ENCODE measurements around the gene LRMDA.

The LRMDA gene

DNA sequence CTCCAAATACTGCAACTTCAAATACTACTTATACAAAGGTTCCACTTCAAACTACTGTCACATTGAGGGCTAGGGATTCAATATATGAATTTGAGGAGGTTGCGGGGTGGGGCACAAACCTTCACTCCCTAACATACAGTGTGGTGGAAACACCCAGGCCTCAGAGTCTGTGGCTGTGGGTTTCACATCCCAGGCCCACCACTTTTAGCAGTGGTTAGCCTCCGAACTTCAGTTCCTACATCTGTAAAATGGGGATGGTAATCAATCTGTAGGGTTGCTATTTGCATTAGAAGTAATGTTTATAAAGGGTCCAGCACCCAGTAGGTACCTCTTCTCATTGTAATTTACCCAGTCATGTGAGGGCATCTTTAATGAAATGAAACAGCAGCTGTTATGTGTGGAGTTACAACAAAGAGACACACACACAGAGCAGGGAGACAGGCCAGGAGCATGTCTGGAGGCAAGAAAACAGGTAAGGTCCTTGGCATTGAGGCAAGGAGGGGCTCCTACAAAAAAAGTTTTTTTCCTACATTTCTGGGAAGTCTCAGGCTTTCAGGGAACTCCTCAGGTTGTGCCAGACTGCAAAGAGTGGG, 570.9 kb downstream of the LRMDA start:
- H3K36me3 ChIP-seq (ENCODE audit: insufficient read depth, low read length): no peaks in the 10 kb centered on the region
- no peak overlapping the region for H2AFZ ChIP-seq (ENCODE audit: low read depth, low read length)
- no peaks in the 10 kb centered on the region for H3K9me3 ChIP-seq (ENCODE audit: low read length)
- no peak overlapping the region for H3K4me3 ChIP-seq (ENCODE audit: low read length)
- no peaks in the 10 kb centered on the region for H3K27me3 ChIP-seq (ENCODE audit: insufficient read depth, low read length)
- H3K4me1 ChIP-seq (ENCODE audit: insufficient read depth, low read length): peaks cover 9% of the 10 kb centered on the region

DNA sequence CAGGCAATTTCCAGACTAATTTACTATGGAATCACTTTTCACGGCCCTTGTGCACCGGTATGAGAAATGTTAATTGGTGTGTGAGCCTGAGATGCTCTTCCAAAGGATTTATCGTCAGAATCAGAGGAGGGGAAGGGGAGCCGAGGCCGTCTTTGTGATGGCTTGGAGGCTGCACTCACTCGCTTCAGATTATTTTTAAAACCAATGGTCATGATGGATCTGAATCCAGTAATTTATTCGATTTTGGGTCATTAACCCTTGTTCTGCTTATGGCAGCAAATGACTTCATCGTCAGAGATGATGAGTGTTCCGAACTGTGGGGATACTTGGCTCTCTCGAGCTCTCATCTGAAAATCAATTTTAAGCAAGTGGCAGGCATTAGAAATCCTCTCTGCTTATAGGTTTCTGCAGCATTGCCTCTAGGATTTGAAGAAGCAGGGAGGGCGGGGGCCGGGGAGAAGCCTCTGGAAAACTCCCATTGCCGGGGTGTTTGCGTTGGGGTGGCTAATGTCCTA, 576.3 kb downstream of the LRMDA start:
- no peak overlapping the region for H3K4me3 ChIP-seq (ENCODE audit: low read length)
- no peaks in the 10 kb centered on the region for H3K27me3 ChIP-seq (ENCODE audit: insufficient read depth, low read length)
- H2AFZ ChIP-seq (ENCODE audit: low read depth, low read length): no peak overlapping the region
- peaks cover 12% of the 10 kb centered on the region for H3K4me1 ChIP-seq (ENCODE audit: insufficient read depth, low read length)
- no peaks in the 10 kb centered on the region for H3K36me3 ChIP-seq (ENCODE audit: insufficient read depth, low read length)
- no peaks in the 10 kb centered on the region for H3K9me3 ChIP-seq (ENCODE audit: low read length)

DNA sequence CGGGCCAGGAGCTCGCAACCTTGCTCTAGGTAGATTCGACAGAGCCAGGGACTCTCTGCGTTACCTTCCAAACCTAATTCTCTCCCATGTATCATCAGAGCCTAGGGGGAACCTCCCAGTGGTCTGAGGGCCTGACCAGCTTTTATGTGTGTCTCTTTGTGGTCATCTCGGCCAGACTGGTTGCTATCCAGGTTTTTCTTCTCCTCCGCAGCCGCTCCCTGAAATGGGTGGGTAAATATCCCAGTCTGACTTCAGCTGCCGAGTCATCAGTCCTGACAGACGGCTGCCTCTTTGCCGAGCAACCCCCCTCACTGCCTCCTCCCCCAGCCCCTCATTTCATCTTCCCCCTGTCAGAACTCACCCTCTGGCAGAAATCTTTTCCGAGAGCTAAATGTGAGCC, 578.1 kb downstream of the LRMDA start:
- H3K27me3 ChIP-seq (ENCODE audit: insufficient read depth, low read length): no peaks in the 10 kb centered on the region

DNA sequence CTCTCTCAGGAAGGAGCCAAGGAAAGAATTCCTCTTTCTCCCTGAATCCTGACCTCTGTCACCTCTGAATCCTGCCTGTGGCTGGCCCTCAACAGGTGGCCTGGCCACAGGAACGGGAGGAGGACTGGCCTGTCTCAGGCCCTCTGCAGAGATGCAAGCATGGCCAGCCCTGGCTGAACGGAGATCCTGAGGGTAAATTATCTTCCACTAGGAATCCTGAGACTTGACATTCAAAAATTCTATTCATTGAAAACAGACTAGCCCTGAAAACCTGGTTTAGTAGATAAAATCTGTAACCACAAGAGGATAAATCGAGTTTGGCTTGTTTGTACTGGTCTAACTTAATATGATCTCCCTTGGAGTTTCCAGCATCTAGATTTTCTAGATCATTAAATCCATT, 579.3 kb downstream of the LRMDA start:
- H3K4me3 ChIP-seq (ENCODE audit: low read length): no peak overlapping the region
- no peaks in the 10 kb centered on the region for H3K27me3 ChIP-seq (ENCODE audit: insufficient read depth, low read length)
- peaks cover 12% of the 10 kb centered on the region for H3K4me1 ChIP-seq (ENCODE audit: insufficient read depth, low read length)

More for the DNA sequence above, 578.1 kb downstream of the LRMDA start:
- H3K9me3 ChIP-seq (ENCODE audit: low read length): no peaks in the 10 kb centered on the region
- no peak overlapping the region for H2AFZ ChIP-seq (ENCODE audit: low read depth, low read length)
- H3K4me3 ChIP-seq (ENCODE audit: low read length): no peak overlapping the region
- no peaks in the 10 kb centered on the region for H3K36me3 ChIP-seq (ENCODE audit: insufficient read depth, low read length)
- H3K4me1 ChIP-seq (ENCODE audit: insufficient read depth, low read length): peaks cover 12% of the 10 kb centered on the region

DNA sequence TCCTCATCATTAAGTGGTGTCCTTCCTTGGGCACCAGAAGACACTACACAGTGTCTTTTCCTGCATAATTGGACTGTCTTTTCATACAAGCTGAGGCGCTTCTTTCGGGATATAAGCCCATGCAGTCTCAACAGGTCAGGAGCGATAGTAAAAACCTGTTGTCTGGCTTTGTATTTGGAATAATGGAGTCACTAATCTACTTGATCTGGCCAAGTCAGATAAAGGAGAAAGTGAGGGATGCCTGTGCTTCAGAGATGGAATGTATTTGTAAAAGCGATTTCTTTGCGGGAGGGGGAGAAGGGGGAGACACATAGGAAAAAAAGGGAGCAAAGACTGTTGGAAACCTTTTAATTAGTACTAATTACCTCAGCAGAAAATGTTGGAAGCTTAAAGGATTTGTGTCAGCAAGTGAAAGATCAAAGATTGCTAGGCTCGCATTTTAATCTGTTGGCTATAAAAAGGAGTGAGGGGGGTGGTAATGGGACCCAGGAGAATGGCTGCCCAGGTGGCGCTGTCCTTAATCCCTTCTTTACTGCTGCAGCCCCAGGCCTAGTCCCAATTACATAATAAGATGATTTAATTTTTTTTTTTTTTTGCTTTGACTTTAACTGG, 581.4 kb downstream of the LRMDA start:
- H2AFZ ChIP-seq (ENCODE audit: low read depth, low read length): no peak overlapping the region
- no peak overlapping the region for H3K4me3 ChIP-seq (ENCODE audit: low read length)

More for the DNA sequence above, 579.3 kb downstream of the LRMDA start:
- no peaks in the 10 kb centered on the region for H3K36me3 ChIP-seq (ENCODE audit: insufficient read depth, low read length)
- no peak overlapping the region for H2AFZ ChIP-seq (ENCODE audit: low read depth, low read length)
- H3K9me3 ChIP-seq (ENCODE audit: low read length): no peaks in the 10 kb centered on the region

DNA sequence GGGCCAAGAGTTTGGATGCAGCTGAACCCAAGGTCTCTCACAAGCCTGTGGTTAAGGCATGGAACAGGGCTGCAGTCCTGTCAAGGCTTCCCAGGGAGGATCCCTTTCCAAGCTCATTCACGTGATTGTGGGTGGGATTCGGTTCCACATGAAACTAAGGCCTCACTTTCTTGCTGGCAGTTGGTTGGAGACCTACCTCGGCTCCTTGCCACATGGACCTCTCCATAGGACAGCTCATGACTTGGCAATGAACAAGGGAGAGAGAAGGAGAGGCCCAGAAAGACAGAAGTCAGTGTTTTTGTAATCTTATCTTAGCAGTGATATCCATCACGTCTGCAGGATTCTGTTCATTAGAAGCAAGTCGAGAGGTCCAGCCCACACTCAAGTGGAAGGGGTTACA, 583.8 kb downstream of the LRMDA start:
- Histone ChIP-seq H3K27me3 (ENCODE audit: insufficient read depth, low read length) (no peaks in the 10 kb centered on the region), H3K36me3 (ENCODE audit: insufficient read depth, low read length) (no peaks in the 10 kb centered on the region), H3K9me3 (ENCODE audit: low read length) (no peaks in the 10 kb centered on the region), H3K4me1 (ENCODE audit: insufficient read depth, low read length) (no peaks in the 10 kb centered on the region), H2AFZ (ENCODE audit: low read depth, low read length) (no peak overlapping the region), H3K4me3 (ENCODE audit: low read length) (no peak overlapping the region)

More for the DNA sequence above, 581.4 kb downstream of the LRMDA start:
- Histone ChIP-seq H3K9me3 (ENCODE audit: low read length) (no peaks in the 10 kb centered on the region), H3K4me1 (ENCODE audit: insufficient read depth, low read length) (no peaks in the 10 kb centered on the region), H3K27me3 (ENCODE audit: insufficient read depth, low read length) (no peaks in the 10 kb centered on the region), H3K36me3 (ENCODE audit: insufficient read depth, low read length) (no peaks in the 10 kb centered on the region)

DNA sequence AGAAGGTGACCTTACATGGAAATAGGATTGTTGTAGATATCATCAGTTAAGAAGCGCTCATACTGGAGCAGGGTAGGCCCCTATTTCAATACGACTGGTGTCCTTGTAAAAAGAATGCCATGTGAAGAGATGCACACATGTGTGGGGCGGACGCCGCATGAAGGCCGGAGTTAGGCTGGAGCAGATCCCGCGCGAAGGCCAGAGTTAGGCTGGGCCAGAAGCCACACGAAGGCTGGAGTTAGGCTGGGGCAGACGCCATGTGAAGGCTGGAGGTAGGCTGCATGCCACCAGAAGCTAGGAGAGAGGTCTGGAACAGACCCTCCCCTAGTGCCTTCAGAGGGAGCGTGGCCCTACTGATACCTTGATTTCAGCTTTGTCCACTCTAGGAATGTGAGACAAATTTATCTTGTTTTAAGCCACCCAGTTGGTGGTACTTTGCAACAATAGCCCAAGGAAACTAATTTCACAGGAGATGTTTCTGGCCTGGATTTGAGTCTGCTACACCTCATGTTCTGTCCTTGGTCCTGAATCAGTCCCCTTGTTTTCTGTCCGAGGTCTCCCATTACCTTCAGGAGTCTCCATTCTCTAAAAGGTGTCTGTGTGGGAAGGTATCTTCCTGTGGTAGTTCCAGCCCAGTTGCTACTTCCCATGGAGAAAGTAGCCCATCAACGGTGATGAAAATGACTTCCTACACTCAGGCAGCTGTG, 585.8 kb downstream of the LRMDA start:
- Histone ChIP-seq H3K4me3 (ENCODE audit: low read length) (no peak overlapping the region), H3K9me3 (ENCODE audit: low read length) (no peaks in the 10 kb centered on the region), H3K27me3 (ENCODE audit: insufficient read depth, low read length) (no peaks in the 10 kb centered on the region), H3K4me1 (ENCODE audit: insufficient read depth, low read length) (no peaks in the 10 kb centered on the region), H2AFZ (ENCODE audit: low read depth, low read length) (no peak overlapping the region), H3K36me3 (ENCODE audit: insufficient read depth, low read length) (no peaks in the 10 kb centered on the region)

DNA sequence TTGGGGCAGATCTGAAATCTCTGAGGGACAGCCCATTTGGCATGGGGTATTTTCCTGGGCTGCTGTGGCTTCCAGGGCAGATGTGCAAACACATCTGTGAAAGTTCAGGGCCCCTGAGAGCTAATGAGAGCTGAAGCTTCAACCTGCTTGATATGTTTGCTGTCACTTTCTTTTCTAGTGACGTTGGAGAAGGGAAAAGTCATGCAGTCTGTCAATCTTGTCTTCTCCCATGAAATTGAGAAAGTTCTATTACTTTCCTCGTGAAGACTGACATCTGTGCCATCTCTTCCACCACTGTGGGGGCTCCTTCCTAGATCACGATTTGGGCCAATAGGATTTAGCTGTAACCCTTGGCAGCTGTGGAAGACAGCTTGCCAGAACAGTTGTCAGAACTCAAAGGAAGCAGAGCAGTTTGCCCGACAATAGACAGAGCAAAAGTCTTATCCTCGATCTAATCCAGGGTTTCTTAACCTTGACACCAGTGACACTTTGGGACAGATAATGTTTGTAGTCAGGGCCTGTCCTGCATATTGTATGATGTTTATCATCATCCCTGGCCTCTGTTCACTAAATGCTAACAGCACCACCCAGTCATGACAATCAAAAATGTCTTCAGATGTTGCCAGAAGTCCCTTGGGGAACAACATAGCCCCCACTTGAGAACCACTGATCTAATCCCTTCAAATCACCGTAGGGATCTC, 586.5 kb downstream of the LRMDA start:
- H3K4me1 ChIP-seq (ENCODE audit: insufficient read depth, low read length): no peaks in the 10 kb centered on the region
- no peak overlapping the region for H2AFZ ChIP-seq (ENCODE audit: low read depth, low read length)
- H3K9me3 ChIP-seq (ENCODE audit: low read length): no peaks in the 10 kb centered on the region
- no peaks in the 10 kb centered on the region for H3K27me3 ChIP-seq (ENCODE audit: insufficient read depth, low read length)
- H3K4me3 ChIP-seq (ENCODE audit: low read length): no peak overlapping the region
- no peaks in the 10 kb centered on the region for H3K36me3 ChIP-seq (ENCODE audit: insufficient read depth, low read length)

DNA sequence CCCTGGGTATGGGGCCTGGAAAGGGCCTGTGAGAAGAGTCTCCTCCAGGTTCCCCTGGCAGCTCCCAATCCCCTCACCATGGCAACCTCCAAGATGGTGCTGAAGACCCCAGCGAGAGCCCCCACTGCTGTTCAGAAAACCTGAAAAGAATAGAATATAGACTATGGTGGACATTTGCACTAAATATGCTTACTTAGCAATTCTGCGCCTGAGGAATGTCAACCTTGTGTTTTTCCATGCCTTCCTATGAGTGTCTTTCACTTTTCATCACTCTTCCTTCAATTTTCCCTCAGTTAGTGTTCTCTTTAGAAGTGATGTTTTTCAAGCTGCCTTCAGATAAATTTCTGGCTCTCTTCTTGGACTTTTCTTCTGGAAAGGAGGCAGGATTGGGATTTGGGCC, 589.2 kb downstream of the LRMDA start:
- Histone ChIP-seq H2AFZ (ENCODE audit: low read depth, low read length) (no peak overlapping the region), H3K36me3 (ENCODE audit: insufficient read depth, low read length) (no peaks in the 10 kb centered on the region), H3K9me3 (ENCODE audit: low read length) (no peaks in the 10 kb centered on the region), H3K4me3 (ENCODE audit: low read length) (no peak overlapping the region), H3K4me1 (ENCODE audit: insufficient read depth, low read length) (no peaks in the 10 kb centered on the region), H3K27me3 (ENCODE audit: insufficient read depth, low read length) (no peaks in the 10 kb centered on the region)

DNA sequence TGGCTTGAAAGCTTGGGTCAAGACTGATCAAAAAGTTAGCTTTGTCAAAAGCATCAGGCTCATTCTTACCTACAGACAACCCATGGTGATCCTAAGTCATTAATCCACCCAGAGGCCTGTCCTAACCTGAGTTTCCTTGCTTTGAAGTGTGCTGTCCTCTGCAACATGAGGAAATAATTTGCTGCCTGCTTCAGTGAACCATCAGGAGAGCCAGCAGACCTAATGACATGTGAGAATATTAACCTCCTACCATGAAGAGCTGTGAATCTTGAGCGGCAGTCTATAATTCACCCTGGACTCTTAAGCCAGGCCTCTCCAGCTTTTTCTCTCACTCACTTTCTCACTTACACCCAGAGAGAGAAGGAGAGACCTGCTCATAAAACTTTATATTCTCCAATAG, 590.0 kb downstream of the LRMDA start:
- H3K9me3 ChIP-seq (ENCODE audit: low read length): no peaks in the 10 kb centered on the region
- H3K4me3 ChIP-seq (ENCODE audit: low read length): no peak overlapping the region
- no peaks in the 10 kb centered on the region for H3K27me3 ChIP-seq (ENCODE audit: insufficient read depth, low read length)
- no peaks in the 10 kb centered on the region for H3K36me3 ChIP-seq (ENCODE audit: insufficient read depth, low read length)
- no peak overlapping the region for H2AFZ ChIP-seq (ENCODE audit: low read depth, low read length)
- H3K4me1 ChIP-seq (ENCODE audit: insufficient read depth, low read length): no peaks in the 10 kb centered on the region

DNA sequence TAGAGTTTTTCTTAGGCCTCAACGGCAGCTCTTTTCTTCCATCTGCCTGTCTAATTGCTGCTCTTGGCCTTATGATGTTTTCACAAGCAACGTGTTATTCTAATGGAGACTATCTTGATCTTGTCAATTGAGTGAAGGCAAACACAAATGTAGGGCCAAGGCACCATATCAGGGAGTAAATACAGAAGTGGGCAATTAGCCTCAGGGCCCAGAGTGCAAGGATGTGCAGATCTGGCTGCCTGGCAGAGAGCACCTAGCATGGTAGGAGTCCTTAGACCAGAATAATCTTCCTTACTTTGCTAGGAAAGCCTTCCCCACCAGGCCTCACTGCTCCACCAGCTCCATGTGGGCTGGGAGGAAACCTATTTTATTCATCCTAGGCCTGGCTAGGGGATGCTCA, 590.9 kb downstream of the LRMDA start:
- Histone ChIP-seq H3K9me3 (ENCODE audit: low read length) (no peaks in the 10 kb centered on the region), H3K4me1 (ENCODE audit: insufficient read depth, low read length) (no peaks in the 10 kb centered on the region), H3K4me3 (ENCODE audit: low read length) (no peak overlapping the region), H3K27me3 (ENCODE audit: insufficient read depth, low read length) (no peaks in the 10 kb centered on the region), H3K36me3 (ENCODE audit: insufficient read depth, low read length) (no peaks in the 10 kb centered on the region), H2AFZ (ENCODE audit: low read depth, low read length) (no peak overlapping the region)

DNA sequence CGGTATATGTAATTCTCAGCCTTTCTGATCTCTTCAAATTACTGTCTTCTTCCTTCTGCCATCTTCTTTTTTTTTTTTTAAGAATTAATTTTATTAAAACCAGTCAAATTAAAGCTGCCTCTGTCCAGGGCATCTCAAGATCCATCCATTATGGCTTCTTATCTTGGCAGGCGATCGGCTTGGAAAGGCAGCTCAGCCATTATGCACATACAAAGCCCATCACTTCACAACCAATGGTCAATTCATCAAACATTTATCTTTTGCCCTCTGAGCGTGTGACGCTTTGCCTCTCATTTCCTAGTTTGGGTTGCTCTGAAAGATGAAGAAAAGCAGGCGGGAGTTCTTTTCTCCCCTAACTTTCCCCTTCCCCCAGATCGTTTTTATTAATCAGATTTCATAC, 591.6 kb downstream of the LRMDA start:
- Histone ChIP-seq H3K4me3 (ENCODE audit: low read length) (no peak overlapping the region), H3K4me1 (ENCODE audit: insufficient read depth, low read length) (no peaks in the 10 kb centered on the region), H3K27me3 (ENCODE audit: insufficient read depth, low read length) (no peaks in the 10 kb centered on the region), H2AFZ (ENCODE audit: low read depth, low read length) (no peak overlapping the region), H3K9me3 (ENCODE audit: low read length) (no peaks in the 10 kb centered on the region), H3K36me3 (ENCODE audit: insufficient read depth, low read length) (no peaks in the 10 kb centered on the region)
